MCF 10A (cell line): Measurements from ENCODE around the gene ANXA3. TPM values are rescaled to one million over a fixed set of nuclear protein-coding genes. Genes with fewer than 3 reads are reported as not detected.

Experiments
- BruUV-seq: library from RNA; stranded (reverse); fragments of 400-500 nt; replicated peaks from 2 replicates; lab custom pipeline; 2021; lab: Mats Ljungman, UMichigan
- CTCF ChIA-PET: fragments of 300-600 bp; sonication (Branson Sonifier 250); formaldehyde crosslinking; extraction: SDS; loops from one replicate; lab custom pipeline; 2021; ENCODE audit warnings: antibody characterized with exemption, inconsistent platforms; lab: Yijun Ruan, JAX
- POLR2A ChIA-PET: fragments of 300-600, 350-650 bp; sonication (Branson Sonifier 250); formaldehyde crosslinking; extraction: SDS; loops from one replicate; lab custom pipeline; 2020; ENCODE audit warnings: antibody characterized with exemption, inconsistent platforms; lab: Yijun Ruan, JAX
- DNase-seq: peaks from one replicate; pipeline ENCODE4 v3.0.0-alpha.2; 2018; ENCODE audit not compliant: unreplicated experiment
- H3K27ac Mint-ChIP-seq: one replicate; pipeline ENCODE4 v1.8.0; 2022; ENCODE audit warnings: mild to moderate bottlenecking, low read depth, mixed read lengths; ENCODE audit not compliant: unreplicated experiment
- H3K27me3 Mint-ChIP-seq: one replicate; pipeline ENCODE4 v1.8.0; 2022; ENCODE audit warnings: mixed read lengths; ENCODE audit not compliant: insufficient read depth, unreplicated experiment
- H3K36me3 Mint-ChIP-seq: one replicate; pipeline ENCODE4 v1.8.0; 2022; ENCODE audit warnings: mild to moderate bottlenecking, moderate library complexity, mixed read lengths; ENCODE audit not compliant: insufficient read depth, unreplicated experiment
- H3K4me1 Mint-ChIP-seq: one replicate; pipeline ENCODE4 v1.8.0; 2022; ENCODE audit warnings: mixed read lengths; ENCODE audit not compliant: insufficient read depth, unreplicated experiment
- H3K4me3 Mint-ChIP-seq: one replicate; pipeline ENCODE4 v1.8.0; 2022; ENCODE audit warnings: mild to moderate bottlenecking, moderate library complexity, mixed read lengths; ENCODE audit not compliant: unreplicated experiment
- H3K9me3 Mint-ChIP-seq: one replicate; pipeline ENCODE4 v1.8.0; 2022; ENCODE audit warnings: mixed read lengths; ENCODE audit not compliant: unreplicated experiment
- CTCF ChIP-seq: fragments of 200-600 bp; IDR thresholded peaks from one replicate; pipeline ENCODE4 v1.8.0; 2022; ENCODE audit warnings: antibody characterized with exemption, mild to moderate bottlenecking; ENCODE audit not compliant: unreplicated experiment
- intact Hi-C: fragments of 100-400 bp; cut with micrococcal nuclease; formaldehyde crosslinking; loops from 2 replicates; pipeline ENCODE4 v1.14.1; 2022
- total RNA-seq: library from RNA; stranded (reverse); gene quantifications from 2 replicates; pipeline ENCODE4 v1.2.3, GENCODE V29; 2022

ANXA3 gene
- total RNA-seq, 1 experiment from 2014 or later, result 260 TPM

DNA sequence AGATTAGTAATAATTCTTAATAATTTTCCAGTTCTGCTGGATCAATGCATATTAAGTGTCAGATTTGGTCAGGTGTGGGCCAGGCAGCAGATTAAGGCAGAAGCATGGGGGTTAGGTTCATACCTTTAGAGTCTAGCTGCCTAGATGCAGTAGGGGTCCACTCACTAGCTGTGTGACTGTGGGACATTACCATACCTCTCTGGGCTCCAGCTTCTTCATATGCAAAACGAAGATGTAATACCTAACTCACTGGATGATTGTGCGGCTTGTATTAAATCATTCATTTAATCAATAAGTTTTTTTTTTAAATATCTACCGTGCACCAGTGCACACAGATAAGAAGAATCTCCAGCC lies 1.4 kb downstream of the ANXA3 start:
- ChIA-PET POLR2A (interaction anchor here (0.7 to 4.4 kb wide), 3 partner anchors 14 to 571 kb away, joined by 3 to 38 read pairs (median 3); no protein-coding TSS in a partner anchor), CTCF (interaction anchor here (0.5 to 1.2 kb wide), 4 partner anchors 13 to 496 kb away, joined by 3 to 4 read pairs (median 3); partner anchors contain the start of gene FRAS1)
- BruUV-seq, result no TSS peak
- intact Hi-C loops, result loop anchor here (5.0 kb wide), 1 partner anchor 224 kb away; the partner anchor contains the start of gene BMP2K
- peaks cover 25% of the 10 kb centered on the region for H3K36me3 Mint-ChIP-seq
- no peaks in the 10 kb centered on the region for H3K27me3 Mint-ChIP-seq
- DNase-seq, result no peak
- H3K27ac Mint-ChIP-seq, result peak overlapping the region; percentile 96
- peak overlapping the region; percentile 93 for H3K4me3 Mint-ChIP-seq
- H3K9me3 Mint-ChIP-seq, result no peaks in the 10 kb centered on the region
- H3K4me1 Mint-ChIP-seq, result peaks cover 36% of the 10 kb centered on the region
- no peak for TF ChIP-seq CTCF

DNA sequence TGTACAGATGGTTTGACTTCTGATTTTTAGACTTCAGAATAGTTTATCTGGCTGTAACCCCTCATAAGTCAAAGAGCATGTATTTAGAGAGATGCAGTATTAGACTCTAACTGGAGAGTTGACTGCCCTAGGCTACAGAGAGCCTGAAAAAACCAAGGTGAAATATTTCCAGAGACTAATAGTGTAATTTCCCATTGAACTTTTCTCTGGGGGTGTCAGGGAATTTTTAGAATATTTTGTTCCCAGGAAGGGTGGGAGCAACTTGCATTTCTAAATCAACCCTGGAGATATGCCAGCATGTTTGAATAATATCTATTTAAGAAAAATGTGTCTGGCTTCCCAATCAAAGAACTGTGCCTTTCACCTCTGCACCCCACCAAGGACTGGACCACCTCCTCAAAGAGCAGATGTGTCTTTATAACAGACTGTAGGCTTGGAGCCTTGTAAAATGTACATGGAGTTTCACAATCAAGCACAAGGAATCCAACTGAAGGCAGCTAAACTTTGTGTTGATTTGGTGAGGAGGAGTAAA lies 2.0 kb downstream of the ANXA3 start:
- peak overlapping the region; percentile 93 for H3K4me3 Mint-ChIP-seq
- H3K4me1 Mint-ChIP-seq, result peaks cover 42% of the 10 kb centered on the region
- H3K9me3 Mint-ChIP-seq, result no peaks in the 10 kb centered on the region
- ChIA-PET CTCF (interaction anchor here (0.5 to 1.2 kb wide), 5 partner anchors 13 to 787 kb away, joined by 3 to 5 read pairs (median 3); partner anchors contain the start of gene FRAS1), POLR2A (interaction anchor here (1.1 to 4.4 kb wide), 4 partner anchors 11 to 631 kb away, joined by 3 to 38 read pairs (median 4); no protein-coding TSS in a partner anchor)
- no peaks in the 10 kb centered on the region for H3K27me3 Mint-ChIP-seq
- DNase-seq, result no peak
- intact Hi-C loops, result loop anchor here (5.0 kb wide), 1 partner anchor 224 kb away; the partner anchor contains the start of gene BMP2K
- H3K36me3 Mint-ChIP-seq, result peaks cover 25% of the 10 kb centered on the region
- no TSS peak for BruUV-seq
- no peak for TF ChIP-seq CTCF
- peak overlapping the region; percentile 39 for H3K27ac Mint-ChIP-seq

DNA sequence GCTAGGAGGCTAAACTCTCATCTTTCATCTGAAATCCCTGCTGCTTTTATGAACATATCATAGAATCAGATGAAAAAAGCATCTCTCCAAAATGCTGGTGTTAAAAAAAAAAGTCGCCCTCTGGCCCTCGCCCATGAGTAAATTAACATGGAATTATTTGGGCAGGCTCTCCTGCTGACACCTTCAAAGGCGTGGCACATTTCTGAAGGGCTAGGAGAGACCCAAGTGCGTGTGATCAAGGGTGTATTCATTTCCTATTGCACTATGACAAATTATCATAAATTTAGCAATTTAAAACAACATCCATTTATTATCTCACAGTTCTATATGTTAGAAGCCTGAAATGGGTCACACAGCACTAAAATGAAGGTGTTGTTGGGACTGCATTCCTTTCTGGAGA lies 5.1 kb downstream of the ANXA3 start:
- H3K9me3 Mint-ChIP-seq, result no peaks in the 10 kb centered on the region
- peak overlapping the region; percentile 93 for H3K27ac Mint-ChIP-seq
- POLR2A ChIA-PET, result interaction anchor here (0.8 to 1.2 kb wide), 3 partner anchors 9 to 13 kb away, joined by 3 to 7 read pairs (median 4); no protein-coding TSS in a partner anchor
- intact Hi-C loops, result no loop called here
- peaks cover 25% of the 10 kb centered on the region for H3K36me3 Mint-ChIP-seq
- no peaks in the 10 kb centered on the region for H3K27me3 Mint-ChIP-seq
- H3K4me3 Mint-ChIP-seq, result no peak overlapping the region
- CTCF ChIA-PET, result no interaction called here
- BruUV-seq, result no TSS peak
- peaks cover 53% of the 10 kb centered on the region for H3K4me1 Mint-ChIP-seq
- no peak for TF ChIP-seq CTCF
- peak; percentile 54 for DNase-seq

GRCh38 chr4:78557841-78558240 lies 6.3 kb downstream of the ANXA3 start:
- CTCF ChIA-PET, result no interaction called here

More at GRCh38 chr4:78557841-78558240, 6.3 kb downstream of the ANXA3 start:
- TSS peak; percentile 56 for BruUV-seq
- POLR2A ChIA-PET, result no interaction called here
- DNase-seq, result no peak
- H3K27me3 Mint-ChIP-seq, result no peaks in the 10 kb centered on the region
- H3K4me3 Mint-ChIP-seq, result no peak overlapping the region
- no peaks in the 10 kb centered on the region for H3K9me3 Mint-ChIP-seq
- peak overlapping the region; percentile 93 for H3K27ac Mint-ChIP-seq
- TF ChIP-seq CTCF, result no peak
- peaks cover 65% of the 10 kb centered on the region for H3K4me1 Mint-ChIP-seq
- intact Hi-C loops, result no loop called here
- H3K36me3 Mint-ChIP-seq, result peaks cover 25% of the 10 kb centered on the region
